Measurements from ENCODE around the gene TRIM37. TPM values are rescaled to one million over a fixed set of nuclear protein-coding genes. Genes with fewer than 3 reads are reported as not detected.

Gene TRIM37
- total RNA-seq, 1 donor from 2014 or later = 25.4 TPM

DNA sequence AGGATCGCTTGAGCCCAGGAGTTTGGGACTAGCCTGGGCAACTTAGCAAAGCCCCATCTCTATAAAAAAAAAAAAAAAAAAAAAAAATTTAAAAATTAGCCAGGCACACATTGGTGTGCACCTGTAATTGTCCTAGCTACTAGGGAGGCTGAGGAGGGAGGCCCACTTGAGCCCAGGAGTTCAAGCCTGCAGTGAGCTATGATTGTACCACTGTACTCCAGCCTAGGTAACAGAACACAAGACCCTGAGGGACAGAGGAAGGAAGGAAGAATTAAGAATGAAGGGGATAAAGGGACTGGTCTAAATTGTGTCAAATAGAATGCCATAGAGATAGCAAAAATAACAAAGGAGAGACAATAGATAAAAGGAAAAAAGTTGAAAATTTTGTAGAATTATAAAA is 102.8 kb downstream of the TRIM37 start:
- no peak overlapping the region for H3K4me3 ChIP-seq (ENCODE audit: insufficient read depth, low read depth, low read length)
- no peak overlapping the region for H3K4me3 Mint-ChIP-seq (ENCODE audit: unreplicated experiment)
- H3K4me1 Mint-ChIP-seq (ENCODE audit: low read depth, unreplicated experiment) = peaks cover 17% of the 10 kb centered on the region
- H3K27me3 ChIP-seq (ENCODE audit: insufficient read depth, low read length) = no peaks in the 10 kb centered on the region
- FAIRE-seq (no peak), DNase-seq (ENCODE audit: low read depth) (no peak)
- H3K27ac Mint-ChIP-seq (ENCODE audit: unreplicated experiment) = no peak overlapping the region
- H3K79me2 ChIP-seq (ENCODE audit: insufficient read depth, low read length) = no peaks in the 10 kb centered on the region
- H3K9me3 Mint-ChIP-seq (ENCODE audit: unreplicated experiment) = no peaks in the 10 kb centered on the region
- no peaks in the 10 kb centered on the region for H4K20me1 ChIP-seq (ENCODE audit: insufficient read depth, low read length)
- no peak overlapping the region for H3K4me2 ChIP-seq (ENCODE audit: low read length)
- H3K27ac ChIP-seq (ENCODE audit: low read depth, low read length) = no peak overlapping the region
- H3K9me3 ChIP-seq (ENCODE audit: insufficient read depth, low read depth, low read length) = no peaks in the 10 kb centered on the region
- TF ChIP-seq CTCF (IDR thresholded peaks at IDR 0.05; ENCODE audit: insufficient read depth, low read depth, low read length) (no peak), EZH2 (IDR thresholded peaks at IDR 0.05; ENCODE audit: insufficient read depth, low read length) (no peak)
- H3K36me3 Mint-ChIP-seq (ENCODE audit: low read depth, unreplicated experiment) = peaks cover 3% of the 10 kb centered on the region
- no peak overlapping the region for H3K9ac ChIP-seq (ENCODE audit: low read length)
- no peaks in the 10 kb centered on the region for H3K27me3 Mint-ChIP-seq (ENCODE audit: low read depth, unreplicated experiment)
- peaks cover 16% of the 10 kb centered on the region for H3K4me1 ChIP-seq (ENCODE audit: insufficient read depth, low read length)
- H2AFZ ChIP-seq (ENCODE audit: low read depth, low read length) = no peak overlapping the region
- peaks cover 3% of the 10 kb centered on the region for H3K36me3 ChIP-seq (ENCODE audit: insufficient read depth, low read length)

GRCh38 chr17:59002848-59003247 is 103.8 kb downstream of the TRIM37 start:
- H3K4me1 Mint-ChIP-seq (ENCODE audit: low read depth, unreplicated experiment) = peaks cover 21% of the 10 kb centered on the region
- no peak overlapping the region for H2AFZ ChIP-seq (ENCODE audit: low read depth, low read length)
- H3K79me2 ChIP-seq (ENCODE audit: insufficient read depth, low read length) = no peaks in the 10 kb centered on the region
- H3K27me3 Mint-ChIP-seq (ENCODE audit: low read depth, unreplicated experiment) = no peaks in the 10 kb centered on the region
- H3K27ac ChIP-seq (ENCODE audit: low read depth, low read length) = no peak overlapping the region
- H3K4me1 ChIP-seq (ENCODE audit: insufficient read depth, low read length) = peaks cover 26% of the 10 kb centered on the region
- H3K27me3 ChIP-seq (ENCODE audit: insufficient read depth, low read length) = no peaks in the 10 kb centered on the region
- DNase-seq (ENCODE audit: low read depth) (peak; percentile 17), FAIRE-seq (no peak)
- no peaks in the 10 kb centered on the region for H3K9me3 Mint-ChIP-seq (ENCODE audit: unreplicated experiment)
- H3K9me3 ChIP-seq (ENCODE audit: insufficient read depth, low read depth, low read length) = no peaks in the 10 kb centered on the region
- no peak overlapping the region for H3K4me3 ChIP-seq (ENCODE audit: insufficient read depth, low read depth, low read length)
- TF ChIP-seq CTCF (IDR thresholded peaks at IDR 0.05; ENCODE audit: insufficient read depth, low read depth, low read length) = no peak
- TF ChIP-seq EZH2 (IDR thresholded peaks at IDR 0.05; ENCODE audit: insufficient read depth, low read length) = no peak
- H3K36me3 ChIP-seq (ENCODE audit: insufficient read depth, low read length) = peaks cover under 1% of the 10 kb centered on the region
- H3K4me2 ChIP-seq (ENCODE audit: low read length) = no peak overlapping the region
- H3K4me3 Mint-ChIP-seq (ENCODE audit: unreplicated experiment) = no peak overlapping the region
- no peak overlapping the region for H3K9ac ChIP-seq (ENCODE audit: low read length)
- no peaks in the 10 kb centered on the region for H4K20me1 ChIP-seq (ENCODE audit: insufficient read depth, low read length)
- H3K27ac Mint-ChIP-seq (ENCODE audit: unreplicated experiment) = peak overlapping the region; percentile 29
- H3K36me3 Mint-ChIP-seq (ENCODE audit: low read depth, unreplicated experiment) = peaks cover 3% of the 10 kb centered on the region

- H3K79me2 ChIP-seq (ENCODE audit: insufficient read depth, low read length) = no peaks in the 10 kb centered on the region
- Mint-ChIP-seq H3K9me3 (ENCODE audit: unreplicated experiment) (no peaks in the 10 kb centered on the region), H3K4me1 (ENCODE audit: low read depth, unreplicated experiment) (peaks cover 15% of the 10 kb centered on the region), H3K27ac (ENCODE audit: unreplicated experiment) (peak overlapping the region; percentile 69), H3K27me3 (ENCODE audit: low read depth, unreplicated experiment) (no peaks in the 10 kb centered on the region), H3K4me3 (ENCODE audit: unreplicated experiment) (no peak overlapping the region), H3K36me3 (ENCODE audit: low read depth, unreplicated experiment) (peaks cover 3% of the 10 kb centered on the region)
- H3K4me1 ChIP-seq (ENCODE audit: insufficient read depth, low read length) = peaks cover 29% of the 10 kb centered on the region
- H2AFZ ChIP-seq (ENCODE audit: low read depth, low read length) = no peak overlapping the region
- DNase-seq (ENCODE audit: low read depth) = no peak
- FAIRE-seq = no peak
- H3K27me3 ChIP-seq (ENCODE audit: insufficient read depth, low read length) = no peaks in the 10 kb centered on the region
- H3K9me3 ChIP-seq (ENCODE audit: insufficient read depth, low read depth, low read length) = no peaks in the 10 kb centered on the region
- peak overlapping the region; percentile 81 for H3K4me2 ChIP-seq (ENCODE audit: low read length)
- no peaks in the 10 kb centered on the region for H3K36me3 ChIP-seq (ENCODE audit: insufficient read depth, low read length)
- H3K27ac ChIP-seq (ENCODE audit: low read depth, low read length) = peak overlapping the region; percentile 69
- no peak overlapping the region for H3K4me3 ChIP-seq (ENCODE audit: insufficient read depth, low read depth, low read length)
- H4K20me1 ChIP-seq (ENCODE audit: insufficient read depth, low read length) = no peaks in the 10 kb centered on the region
- TF ChIP-seq EZH2 (IDR thresholded peaks at IDR 0.05; ENCODE audit: insufficient read depth, low read length) (no peak), CTCF (IDR thresholded peaks at IDR 0.05; ENCODE audit: insufficient read depth, low read depth, low read length) (no peak)
- H3K9ac ChIP-seq (ENCODE audit: low read length) = peak overlapping the region; percentile 69
Measured at GRCh38 chr17:59002126-59002525, 104.6 kb downstream of the TRIM37 start.

Measured in astrocyte (in vitro differentiated cells and primary cell).